ENCODE results near the gene UBE2I.
"Not testable (repeated sequence)": the region's sequence is repeated elsewhere in the genome, so short reads cannot be mapped to it uniquely, and the experiment has no call there.

The UBE2I gene

GRCh38 chr16:1271724-1272413 is 37.6 kb upstream of the UBE2I start:
- not testable (repeated sequence) for H3K9ac ChIP-seq (ENCODE audit: low read depth, low read length); H3K36me3 ChIP-seq (ENCODE audit: insufficient read depth, low read length); H3K4me1 ChIP-seq (ENCODE audit: insufficient read depth, low read length)

GRCh38 chr16:1272453-1273198 is 36.8 kb upstream of the UBE2I start:
- H3K4me1 ChIP-seq (ENCODE audit: insufficient read depth, low read length) = no peaks in the 10 kb centered on the region
- no peaks in the 10 kb centered on the region for H3K9me3 ChIP-seq (ENCODE audit: control insufficient read depth, insufficient read depth, low read length)
- no peaks in the 10 kb centered on the region for H3K36me3 ChIP-seq (ENCODE audit: insufficient read depth, low read length)
- H3K9ac ChIP-seq (ENCODE audit: low read depth, low read length) = no peak overlapping the region

More at GRCh38 chr16:1271724-1272413, 37.6 kb upstream of the UBE2I start:
- H3K9me3 ChIP-seq (ENCODE audit: control insufficient read depth, insufficient read depth, low read length) = not testable (repeated sequence)

- H3K9ac ChIP-seq (ENCODE audit: low read depth, low read length) = no peak overlapping the region
- H3K36me3 ChIP-seq (ENCODE audit: insufficient read depth, low read length) = no peaks in the 10 kb centered on the region
Observed at GRCh38 chr16:1273816-1274215, 35.6 kb upstream of the UBE2I start.

GRCh38 chr16:1274767-1275166 is 34.7 kb upstream of the UBE2I start:
- Histone ChIP-seq H3K36me3 (ENCODE audit: insufficient read depth, low read length) (no peaks in the 10 kb centered on the region), H3K4me1 (ENCODE audit: insufficient read depth, low read length) (no peaks in the 10 kb centered on the region), H3K9me3 (ENCODE audit: control insufficient read depth, insufficient read depth, low read length) (no peaks in the 10 kb centered on the region), H3K9ac (ENCODE audit: low read depth, low read length) (no peak overlapping the region)

More at GRCh38 chr16:1273816-1274215, 35.6 kb upstream of the UBE2I start:
- H3K4me1 ChIP-seq (ENCODE audit: insufficient read depth, low read length) = no peaks in the 10 kb centered on the region
- no peaks in the 10 kb centered on the region for H3K9me3 ChIP-seq (ENCODE audit: control insufficient read depth, insufficient read depth, low read length)

- Histone ChIP-seq H3K9ac (ENCODE audit: low read depth, low read length) (no peak overlapping the region), H3K4me1 (ENCODE audit: insufficient read depth, low read length) (no peaks in the 10 kb centered on the region), H3K9me3 (ENCODE audit: control insufficient read depth, insufficient read depth, low read length) (no peaks in the 10 kb centered on the region)
Observed at GRCh38 chr16:1275791-1276579, 33.5 kb upstream of the UBE2I start.

GRCh38 chr16:1276580-1276878 is 32.9 kb upstream of the UBE2I start:
- Histone ChIP-seq H3K9me3 (ENCODE audit: control insufficient read depth, insufficient read depth, low read length) (no peaks in the 10 kb centered on the region), H3K36me3 (ENCODE audit: insufficient read depth, low read length) (no peaks in the 10 kb centered on the region), H3K4me1 (ENCODE audit: insufficient read depth, low read length) (no peaks in the 10 kb centered on the region), H3K9ac (ENCODE audit: low read depth, low read length) (no peak overlapping the region)

More at GRCh38 chr16:1275791-1276579, 33.5 kb upstream of the UBE2I start:
- no peaks in the 10 kb centered on the region for H3K36me3 ChIP-seq (ENCODE audit: insufficient read depth, low read length)

GRCh38 chr16:1277151-1277598 is 32.3 kb upstream of the UBE2I start:
- Histone ChIP-seq H3K9ac (ENCODE audit: low read depth, low read length) (no peak overlapping the region), H3K36me3 (ENCODE audit: insufficient read depth, low read length) (no peaks in the 10 kb centered on the region), H3K9me3 (ENCODE audit: control insufficient read depth, insufficient read depth, low read length) (no peaks in the 10 kb centered on the region), H3K4me1 (ENCODE audit: insufficient read depth, low read length) (no peaks in the 10 kb centered on the region)

GRCh38 chr16:1277617-1278282 is 31.7 kb upstream of the UBE2I start:
- Histone ChIP-seq H3K9me3 (ENCODE audit: control insufficient read depth, insufficient read depth, low read length) (no peaks in the 10 kb centered on the region), H3K4me1 (ENCODE audit: insufficient read depth, low read length) (no peaks in the 10 kb centered on the region), H3K9ac (ENCODE audit: low read depth, low read length) (no peak overlapping the region), H3K36me3 (ENCODE audit: insufficient read depth, low read length) (no peaks in the 10 kb centered on the region)

- Histone ChIP-seq H3K4me1 (ENCODE audit: insufficient read depth, low read length) (peaks cover 5% of the 10 kb centered on the region), H3K9ac (ENCODE audit: low read depth, low read length) (no peak overlapping the region), H3K9me3 (ENCODE audit: control insufficient read depth, insufficient read depth, low read length) (no peaks in the 10 kb centered on the region), H3K36me3 (ENCODE audit: insufficient read depth, low read length) (no peaks in the 10 kb centered on the region)
Observed at GRCh38 chr16:1278477-1278876, 31.0 kb upstream of the UBE2I start.

- Histone ChIP-seq H3K36me3 (ENCODE audit: insufficient read depth, low read length) (no peaks in the 10 kb centered on the region), H3K4me1 (ENCODE audit: insufficient read depth, low read length) (peaks cover 8% of the 10 kb centered on the region), H3K9ac (ENCODE audit: low read depth, low read length) (no peak overlapping the region)
Observed at GRCh38 chr16:1279081-1279944, 30.1 kb upstream of the UBE2I start.

GRCh38 chr16:1279945-1280589 is 29.4 kb upstream of the UBE2I start:
- H3K36me3 ChIP-seq (ENCODE audit: insufficient read depth, low read length) = no peaks in the 10 kb centered on the region
- H3K9ac ChIP-seq (ENCODE audit: low read depth, low read length) = no peak overlapping the region
- H3K4me1 ChIP-seq (ENCODE audit: insufficient read depth, low read length) = peaks cover 8% of the 10 kb centered on the region
- no peaks in the 10 kb centered on the region for H3K9me3 ChIP-seq (ENCODE audit: control insufficient read depth, insufficient read depth, low read length)

More at GRCh38 chr16:1279081-1279944, 30.1 kb upstream of the UBE2I start:
- no peaks in the 10 kb centered on the region for H3K9me3 ChIP-seq (ENCODE audit: control insufficient read depth, insufficient read depth, low read length)

- H3K4me1 ChIP-seq (ENCODE audit: insufficient read depth, low read length) = peaks cover 8% of the 10 kb centered on the region
- no peaks in the 10 kb centered on the region for H3K36me3 ChIP-seq (ENCODE audit: insufficient read depth, low read length)
- H3K9me3 ChIP-seq (ENCODE audit: control insufficient read depth, insufficient read depth, low read length) = no peaks in the 10 kb centered on the region
- H3K9ac ChIP-seq (ENCODE audit: low read depth, low read length) = no peak overlapping the region
Observed at GRCh38 chr16:1280783-1281182, 28.7 kb upstream of the UBE2I start.

GRCh38 chr16:1281517-1281916 is 27.9 kb upstream of the UBE2I start:
- Histone ChIP-seq H3K4me1 (ENCODE audit: insufficient read depth, low read length) (peaks cover 8% of the 10 kb centered on the region), H3K9me3 (ENCODE audit: control insufficient read depth, insufficient read depth, low read length) (no peaks in the 10 kb centered on the region), H3K36me3 (ENCODE audit: insufficient read depth, low read length) (no peaks in the 10 kb centered on the region), H3K9ac (ENCODE audit: low read depth, low read length) (no peak overlapping the region)
